OCI-LY3 (cell line): ENCODE data around the gene OR6V1.
"Not testable (repeated sequence)": the region's sequence is repeated elsewhere in the genome, so short reads cannot be mapped to it uniquely, and the experiment has no call there.

Experiments
- H2AFZ ChIP-seq: fragments of 200-600, 300-600 bp; shearing (Covaris generic); 2 replicates; pipeline ENCODE4 v1.6.0; 2014; ENCODE audit warnings: antibody characterized with exemption, low read depth, low read length
- H3K27ac ChIP-seq: fragments of 200-600, 300-600 bp; sonication (generic); 2 replicates; pipeline ENCODE4 v1.5.1; 2014; ENCODE audit warnings: mild to moderate bottlenecking, low read length, moderate library complexity, mixed read lengths
- H3K27me3 ChIP-seq: fragments of 200-600, 300-600 bp; sonication (generic); 2 replicates; pipeline ENCODE4 v1.6.1; 2014; ENCODE audit warnings: low read depth, low read length, mixed read lengths
- H3K36me3 ChIP-seq: fragments of 200-600, 300-600 bp; sonication (generic); replicated peaks from 2 replicates; pipeline ENCODE3; 2014; ENCODE audit warnings: low read depth, low read length, mixed read lengths
- H3K4me1 ChIP-seq: fragments of 300-600, 200-600 bp; sonication (generic); 2 replicates; pipeline ENCODE4 v1.6.1; 2014; ENCODE audit warnings: low read length, mixed read lengths
- H3K4me2 ChIP-seq: fragments of 200-600, 300-600 bp; sonication (generic); 2 replicates; pipeline ENCODE4 v1.6.1; 2014; ENCODE audit warnings: low read length, mixed read lengths
- H3K4me3 ChIP-seq: fragments of 300-600, 200-600 bp; sonication (generic); 2 replicates; pipeline ENCODE4 v1.5.1; 2014; ENCODE audit warnings: antibody characterized with exemption, mild to moderate bottlenecking, low read length, moderate library complexity
- H3K79me2 ChIP-seq: fragments of 300-600, 200-600 bp; shearing (Covaris generic); 2 replicates; pipeline ENCODE4 v1.6.1; 2014; ENCODE audit warnings: mild to moderate bottlenecking, low read length, mixed read lengths
- H3K9ac ChIP-seq: fragments of 300-600, 200-600 bp; shearing (Covaris generic); 2 replicates; pipeline ENCODE4 v1.6.0; 2014; ENCODE audit warnings: mild to moderate bottlenecking, low read length, moderate library complexity
- H3K9me3 ChIP-seq: fragments of 200-600, 300-600 bp; shearing (Covaris generic); 2 replicates; pipeline ENCODE4 v1.6.1; 2014; ENCODE audit warnings: low read length, mixed read lengths; ENCODE audit not compliant: insufficient read depth
- H4K20me1 ChIP-seq: fragments of 200-600, 300-600 bp; sonication (generic); 2 replicates; pipeline ENCODE4 v1.6.1; 2016; ENCODE audit warnings: low read length, mixed read lengths; ENCODE audit not compliant: insufficient read depth
- CTCF ChIP-seq: fragments of 200-600, 300-600 bp; sonication (generic); IDR thresholded peaks from 2 replicates; pipeline ENCODE4 v1.5.1; 2014; ENCODE audit warnings: antibody characterized with exemption, low read length, low read depth
- EZH2phosphoT487 ChIP-seq: fragments of 200-600 bp; shearing (Covaris generic); IDR thresholded peaks from 2 replicates; pipeline ENCODE4 v1.6.1; 2018; ENCODE audit warnings: antibody characterized with exemption, mixed run types, low read depth

The OR6V1 gene

DNA sequence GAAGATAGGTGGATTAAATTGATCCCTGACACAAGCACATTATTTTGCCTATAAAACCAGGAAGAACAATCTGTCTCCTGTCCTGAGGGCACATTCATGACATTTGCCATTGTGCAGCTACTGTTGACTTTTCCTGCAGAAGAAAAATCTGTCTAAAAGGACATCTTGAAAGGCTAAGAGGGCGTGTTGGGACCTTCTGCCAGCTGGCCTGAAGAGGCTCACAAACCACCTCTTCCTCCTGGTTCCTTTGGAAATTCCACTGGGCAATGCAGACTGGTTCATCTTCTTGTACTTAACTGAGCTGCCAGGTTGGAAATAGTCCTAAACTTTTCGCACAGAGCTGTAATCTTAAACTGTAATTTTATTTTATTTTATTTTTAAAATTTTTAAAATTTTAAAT, 44.0 kb downstream of the OR6V1 start:
- H3K27ac ChIP-seq, result no peak overlapping the region
- no peaks in the 10 kb centered on the region for H3K4me1 ChIP-seq
- no peak overlapping the region for H3K9ac ChIP-seq
- H3K36me3 ChIP-seq, result peaks cover 8% of the 10 kb centered on the region
- no peaks in the 10 kb centered on the region for H4K20me1 ChIP-seq
- H3K4me3 ChIP-seq, result no peak overlapping the region
- H3K4me2 ChIP-seq, result no peak overlapping the region
- H3K27me3 ChIP-seq, result no peaks in the 10 kb centered on the region
- H2AFZ ChIP-seq, result no peak overlapping the region
- peaks cover 29% of the 10 kb centered on the region for H3K9me3 ChIP-seq
- no peaks in the 10 kb centered on the region for H3K79me2 ChIP-seq
- TF ChIP-seq CTCF (no peak), EZH2phosphoT487 (no peak)

- not testable (repeated sequence) for H3K4me2 ChIP-seq, H3K9ac ChIP-seq, H2AFZ ChIP-seq, H3K4me1 ChIP-seq, H3K36me3 ChIP-seq, H3K27ac ChIP-seq, H4K20me1 ChIP-seq, H3K4me3 ChIP-seq, H3K79me2 ChIP-seq, H3K27me3 ChIP-seq
- H3K9me3 ChIP-seq, result peaks cover 29% of the 10 kb centered on the region
Observed at GRCh38 chr7:143099579-143099978, 47.4 kb downstream of the OR6V1 start.
